OCI-LY3 (cell line): ENCODE results near the gene BUD13.

ENCODE experiments used
- CTCF ChIP-seq: fragments of 200-600, 300-600 bp; sonication (generic); IDR thresholded peaks from 2 replicates; pipeline ENCODE4 v1.5.1; 2014; ENCODE audit warnings: antibody characterized with exemption, low read length, low read depth
- EZH2phosphoT487 ChIP-seq: fragments of 200-600 bp; shearing (Covaris generic); IDR thresholded peaks from 2 replicates; pipeline ENCODE4 v1.6.1; 2018; ENCODE audit warnings: antibody characterized with exemption, mixed run types, low read depth

GRCh38 chr11:116714902-116715301 is 57.9 kb downstream of the BUD13 start:
- TF ChIP-seq CTCF (no peak), EZH2phosphoT487 (no peak)
